Right lobe of liver (tissue), 6 donors: Measurements from ENCODE around the gene GFOD1. TPM values are rescaled to one million over a fixed set of nuclear protein-coding genes. Genes with fewer than 3 reads are reported as not detected.

Experiments
- ATAC-seq, 4 donors: fragments of 200-7000 bp; cut with Tn5 transposase; one replicate each; pipeline ENCODE4 v1.9.1; 2020; ENCODE audit warnings: mild to moderate bottlenecking in 4 of 4, moderate library complexity in 4 of 4
- DNase-seq, 3 donors: peaks; one replicate each; pipeline ENCODE4 v3.0.0-alpha.2; 2020
- H3K27ac ChIP-seq, 3 donors: fragments of 200-600 bp; one replicate each; pipeline ENCODE4 v1.8.0; 2022
- H3K27me3 ChIP-seq, 2 donors: fragments of 200-600 bp; one replicate each; pipeline ENCODE4 v1.8.0; 2022
- H3K36me3 ChIP-seq, 4 donors: fragments of 200-600 bp; sonication (generic) in 1 of 4; one replicate each; pipeline versions ENCODE4 v1.5.1 to v1.8.0; 2017 to 2022; ENCODE audit warnings: control low read depth in 1 of 4
- H3K4me1 ChIP-seq, 4 donors: fragments of 200-600 bp; sonication (generic) in 1 of 4; one replicate each; pipeline versions ENCODE4 v1.5.1 to v1.8.0; 2017 to 2022; ENCODE audit warnings: control low read depth in 1 of 4
- H3K4me3 ChIP-seq, 3 donors: fragments of 200-600 bp; one replicate each; pipeline ENCODE4 v1.8.0; 2022
- H3K9me3 ChIP-seq, 4 donors: fragments of 200-600 bp; sonication (generic) in 1 of 4; one replicate each; pipeline versions ENCODE4 v1.5.1 to v1.8.0; 2017 to 2022; ENCODE audit warnings: control low read depth in 1 of 4
- CTCF ChIP-seq, 4 donors: fragments of 200-600 bp in 3 of 4; fragments of 450-650 bp in 1 of 4; IDR thresholded peaks; one replicate each; pipeline versions ENCODE4 v1.5.1 to v1.8.0; 2016 to 2022; ENCODE audit warnings: antibody characterized with exemption in 4 of 4, mild to moderate bottlenecking in 2 of 4
- POLR2A ChIP-seq: fragments of 450-650 bp; IDR thresholded peaks from one replicate; pipeline ENCODE4 v1.6.1; 2017; ENCODE audit warnings: antibody characterized with exemption, mild to moderate bottlenecking
- WGBS: methylation state at CpG from one replicate; pipeline ENCODE4 v1.1.6; 2018; ENCODE audit warnings: low coverage, low lambda C conversion rate; ENCODE audit not compliant: insufficient coverage; ENCODE audit errors: missing lambda C conversion rate; 5-methylcytosine and 5-hydroxymethylcytosine counted together
- intact Hi-C, 2 donors: fragments of 100-400 bp; cut with DNase I; formaldehyde crosslinking; loops; one replicate each; pipeline versions ENCODE4 v1.11.2 to v1.14.1; 2022
- total RNA-seq, 6 experiments: library from RNA; depleted of rRNA in 2 of 6; stranded (reverse); fragments of >200 nt in 2 of 6; fragmentation: NEBNext Ultra II Directional in 3 of 6; extraction: Animal tissue kit (Norgen Biotek cat#: 25700) in 3 of 6; gene quantifications; one replicate each; pipeline versions ENCODE4 v1.1.0 to v1.2.4, GENCODE V29; 2016 to 2023
- donor health status: DM: no; HTN: yes; CAD: no.
- donor health status: DM: no; HTN: no; CAD: no.
- donor health status: DM: no; HTN: no; CAD: no.
- donor health status: DM: no; HTN: yes; CAD: no.
- donor health status: DM: no; HTN: yes; CAD: no.

GFOD1 gene
- total RNA-seq, 6 experiments from 2014 or later: 5.4 to 8.5 (median 7.5) TPM

- DNase-seq: no peak
- Histone ChIP-seq H3K36me3 (no peaks in the 10 kb centered on the region), H3K27ac (peak overlapping the region in 1 of 3 donors; percentile 16), H3K9me3 (no peaks in the 10 kb centered on the region), H3K4me3 (no peak overlapping the region), H3K4me1 (peaks cover 0 to 25% (median 4%) of the 10 kb centered on the region in 4 donors), H3K27me3 (no peaks in the 10 kb centered on the region)
- ATAC-seq: peak in 3 of 4 donors; percentile 21 to 67 (median 46)
- TF ChIP-seq CTCF (IDR thresholded peaks at IDR 0.05): no peak
- TF ChIP-seq POLR2A: no peak
- 78% methylated on average over 3 of the region's 5 CpGs for WGBS
- intact Hi-C loops: no loop called here
These were observed 39.3 kb downstream of the GFOD1 start for GRCh38 chr6:13447949-13448724.

- TF ChIP-seq CTCF (IDR thresholded peaks at IDR 0.05) (no peak), POLR2A (no peak)
- H3K4me3 ChIP-seq: no peak overlapping the region
- H3K27ac ChIP-seq: no peak overlapping the region
- H3K36me3 ChIP-seq: no peaks in the 10 kb centered on the region
- H3K27me3 ChIP-seq: no peaks in the 10 kb centered on the region
- intact Hi-C loops: no loop called here
- no peaks in the 10 kb centered on the region for H3K9me3 ChIP-seq
- ATAC-seq (no peak), DNase-seq (no peak)
- 70% methylated on average over 3 of the region's 7 CpGs for WGBS
- H3K4me1 ChIP-seq: peaks cover 0 to 14% (median 4%) of the 10 kb centered on the region in 4 donors
These were observed 41.0 kb downstream of the GFOD1 start for GRCh38 chr6:13446381-13446780.

GRCh38 chr6:13445744-13446115 is 41.7 kb downstream of the GFOD1 start:
- no peaks in the 10 kb centered on the region for H3K27me3 ChIP-seq
- peak in 1 of 4 donors; percentile 19 for ATAC-seq
- H3K36me3 ChIP-seq: no peaks in the 10 kb centered on the region
- no peak overlapping the region for H3K27ac ChIP-seq
- peaks cover 0 to 14% (median 4%) of the 10 kb centered on the region in 4 donors for H3K4me1 ChIP-seq
- TF ChIP-seq CTCF (IDR thresholded peaks at IDR 0.05): no peak
- TF ChIP-seq POLR2A: no peak
- no peak overlapping the region for H3K4me3 ChIP-seq
- no peaks in the 10 kb centered on the region for H3K9me3 ChIP-seq
- DNase-seq: no peak
- WGBS: 55% methylated on average over 3 of the region's 3 CpGs
- intact Hi-C loops: no loop called here

GRCh38 chr6:13445005-13445743 is 42.2 kb downstream of the GFOD1 start:
- WGBS: 20% methylated on average over 8 of the region's 9 CpGs
- Histone ChIP-seq H3K27ac (no peak overlapping the region), H3K27me3 (no peaks in the 10 kb centered on the region), H3K9me3 (no peaks in the 10 kb centered on the region), H3K4me3 (no peak overlapping the region), H3K4me1 (peaks cover 0 to 14% (median 4%) of the 10 kb centered on the region in 4 donors), H3K36me3 (no peaks in the 10 kb centered on the region)
- DNase-seq (peak; percentile 74 to 83 (median 76)), ATAC-seq (peak; percentile 73 to 89 (median 80))
- no peak for TF ChIP-seq CTCF (IDR thresholded peaks at IDR 0.05)
- TF ChIP-seq POLR2A: no peak
- intact Hi-C loops: no loop called here
